Heart left ventricle (tissue), 13 donors: ENCODE data around the gene SOWAHC.

ENCODE experiments used
- CTCF ChIP-seq, 12 donors: fragments of 200-600 bp; sonication (generic) in 4 of 12; IDR thresholded peaks; one replicate each; pipeline versions ENCODE4 v1.5.0 to v1.8.0; 2018 to 2022; ENCODE audit warnings: antibody characterized with exemption in 12 of 12, mild to moderate bottlenecking in 5 of 12
- POLR2A ChIP-seq, 2 donors: fragments of 450-650 bp; IDR thresholded peaks; one replicate each; pipeline ENCODE4 v1.6.1; 2017; ENCODE audit warnings: antibody characterized with exemption in 2 of 2, mild to moderate bottlenecking in 2 of 2, moderate library complexity in 2 of 2
- donor health status: ischemic (EF 13 %, LVEDD 7.1; RV severe dilation, severe dysfunction).
- donor health status: DM: no; HTN: yes; CAD: no.
- donor health status: DM: no; HTN: no; CAD: no.
- donor health status: ischemic (EF 25% LVEDD 6.9; RV normal size, moderate dysfunction).
- donor health status: ischemic (EF 25% LVEDD 5.7; RV mildly dilated, moderate dysfunction).
- donor health status: ischemic (EF 35%, LVEDD 5.7; RV mildly dilated, moderate dysfunction).
- donor health status: nonischemic (EF 11% LVEDD 7.7; RV severe dilation, severe dysfunction).
- donor health status: DM: yes; HTN: yes; CAD: no.
- donor health status: PGD.
- donor health status: ischemic (EF 29% LVEDD 5.4; RV normal size, mild dysfunction).
- donor health status: nonischemic (EF 23%, LVEDD 6.1; RV moderate dilation, normal function).

GRCh38 chr2:109638795-109639194 lies 24.6 kb downstream of the SOWAHC start:
- TF ChIP-seq CTCF (IDR thresholded peaks at IDR 0.05): no peak
- TF ChIP-seq POLR2A (IDR thresholded peaks at IDR 0.05): no peak
